NB4 (cell line): Measurements from ENCODE around the gene RFWD3.

Source experiments
- MYC ChIP-seq: IDR thresholded peaks from 2 replicates; pipeline ENCODE4 v1.6.1; 2011; ENCODE audit warnings: low read depth, low read length
- TF ChIP-seq, protein P1 (sequence below): IDR thresholded peaks from one replicate; pipeline ENCODE4 v1.5.1; 2012; ENCODE audit warnings: low read depth, low read length
- TF ChIP-seq, protein P2 (sequence below): IDR thresholded peaks from 2 replicates; pipeline ENCODE4 v1.6.1; 2011; ENCODE audit warnings: low read depth, low read length

DNA sequence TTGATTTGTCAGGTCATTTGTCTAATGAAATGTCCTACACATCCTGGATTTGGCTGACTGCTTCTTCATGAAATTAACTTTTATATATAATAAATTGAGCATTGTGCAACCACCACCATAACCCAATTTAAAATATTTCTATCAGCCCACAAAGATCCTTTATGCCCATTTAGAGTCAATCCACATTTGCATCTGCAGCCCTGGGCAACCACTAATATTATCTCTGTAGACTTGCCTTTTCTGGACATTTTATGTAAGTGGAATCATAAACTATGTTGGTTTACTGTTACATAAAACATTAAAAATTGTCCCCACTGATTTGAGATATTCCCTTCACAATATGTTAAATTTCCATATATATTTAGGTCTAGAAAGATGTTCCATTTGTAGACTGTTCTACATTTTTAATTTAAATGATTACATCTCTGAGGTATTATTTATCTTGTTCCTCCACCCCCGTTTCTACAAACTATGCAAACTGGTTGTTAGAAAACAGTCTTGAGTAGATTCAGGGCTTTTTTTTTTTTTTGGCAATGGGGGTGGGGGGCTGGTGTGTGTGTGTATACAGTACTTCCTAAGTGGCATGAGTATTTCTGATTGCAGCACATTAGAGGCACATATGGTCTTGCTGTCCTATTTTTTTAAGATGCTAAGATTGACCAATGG, 16.7 kb downstream of the RFWD3 start:
- TF ChIP-seq, protein P1, sequence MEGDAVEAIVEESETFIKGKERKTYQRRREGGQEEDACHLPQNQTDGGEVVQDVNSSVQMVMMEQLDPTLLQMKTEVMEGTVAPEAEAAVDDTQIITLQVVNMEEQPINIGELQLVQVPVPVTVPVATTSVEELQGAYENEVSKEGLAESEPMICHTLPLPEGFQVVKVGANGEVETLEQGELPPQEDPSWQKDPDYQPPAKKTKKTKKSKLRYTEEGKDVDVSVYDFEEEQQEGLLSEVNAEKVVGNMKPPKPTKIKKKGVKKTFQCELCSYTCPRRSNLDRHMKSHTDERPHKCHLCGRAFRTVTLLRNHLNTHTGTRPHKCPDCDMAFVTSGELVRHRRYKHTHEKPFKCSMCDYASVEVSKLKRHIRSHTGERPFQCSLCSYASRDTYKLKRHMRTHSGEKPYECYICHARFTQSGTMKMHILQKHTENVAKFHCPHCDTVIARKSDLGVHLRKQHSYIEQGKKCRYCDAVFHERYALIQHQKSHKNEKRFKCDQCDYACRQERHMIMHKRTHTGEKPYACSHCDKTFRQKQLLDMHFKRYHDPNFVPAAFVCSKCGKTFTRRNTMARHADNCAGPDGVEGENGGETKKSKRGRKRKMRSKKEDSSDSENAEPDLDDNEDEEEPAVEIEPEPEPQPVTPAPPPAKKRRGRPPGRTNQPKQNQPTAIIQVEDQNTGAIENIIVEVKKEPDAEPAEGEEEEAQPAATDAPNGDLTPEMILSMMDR, result no peak
- TF ChIP-seq, protein P2, sequence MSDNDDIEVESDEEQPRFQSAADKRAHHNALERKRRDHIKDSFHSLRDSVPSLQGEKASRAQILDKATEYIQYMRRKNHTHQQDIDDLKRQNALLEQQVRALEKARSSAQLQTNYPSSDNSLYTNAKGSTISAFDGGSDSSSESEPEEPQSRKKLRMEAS, result no peak
- TF ChIP-seq MYC, result no peak
